Left ventricle myocardium inferior (tissue), 1 donor: ENCODE data around the gene BOK. TPM values are rescaled to one million over a fixed set of nuclear protein-coding genes. Genes with fewer than 3 reads are reported as not detected.
A peak's percentile ranks its signal among the peaks of the same experiment; 100 is the strongest.

ENCODE experiments used
- DNase-seq: peaks from one replicate; pipeline ENCODE4 v3.0.0-alpha.2; 2020
- H3K27ac ChIP-seq: fragments of 200-600 bp; replicated peaks from 2 replicates; pipeline ENCODE4 v1.8.0; 2021
- H3K27me3 ChIP-seq: fragments of 200-600 bp; 2 replicates; pipeline ENCODE4 v1.8.0; 2021; ENCODE audit warnings: low read depth
- H3K36me3 ChIP-seq: fragments of 200-600 bp; 2 replicates; pipeline ENCODE4 v1.8.0; 2021
- H3K4me1 ChIP-seq: fragments of 200-600 bp; 2 replicates; pipeline ENCODE4 v1.8.0; 2021
- H3K4me3 ChIP-seq: fragments of 200-600 bp; 2 replicates; pipeline ENCODE4 v1.8.0; 2021; ENCODE audit warnings: mild to moderate bottlenecking, moderate library complexity
- H3K9me3 ChIP-seq: fragments of 200-600 bp; replicated peaks from 2 replicates; pipeline ENCODE4 v1.8.0; 2021
- CTCF ChIP-seq: fragments of 200-600 bp; IDR thresholded peaks from 2 replicates; pipeline ENCODE4 v1.8.0; 2021; ENCODE audit warnings: antibody characterized with exemption, mild to moderate bottlenecking, borderline replicate concordance
- intact Hi-C: fragments of 100-400 bp; cut with micrococcal nuclease; formaldehyde crosslinking; loops from one replicate; pipeline ENCODE4 v1.11.0; 2022
- total RNA-seq: library from RNA; stranded (reverse); fragmentation: NEBNext Ultra II Directional; extraction: Animal tissue kit (Norgen Biotek cat#: 25700); gene quantifications from one replicate; pipeline ENCODE4 v1.2.1, GENCODE V29; 2021
- donor health status: DM: no; HTN: yes; CAD: no; lungs with severe emphysema.

Gene BOK
- total RNA-seq, 1 donor from 2014 or later: 2.4 TPM

- peaks cover 11% of the 10 kb centered on the region for H3K4me1 ChIP-seq
- H3K36me3 ChIP-seq: no peaks in the 10 kb centered on the region
- intact Hi-C loops: no loop called here
- H3K27me3 ChIP-seq: peaks cover 3% of the 10 kb centered on the region
- DNase-seq: no peak
- H3K9me3 ChIP-seq: no peaks in the 10 kb centered on the region
- no peak overlapping the region for H3K27ac ChIP-seq
- H3K4me3 ChIP-seq: no peak overlapping the region
- TF ChIP-seq CTCF: no peak
These were observed 22.5 kb upstream of the BOK start for GRCh38 chr2:241535871-241536655.

GRCh38 chr2:241538838-241539615 lies 19.5 kb upstream of the BOK start:
- H3K27me3 ChIP-seq: peaks cover 22% of the 10 kb centered on the region
- TF ChIP-seq CTCF: no peak
- H3K9me3 ChIP-seq: no peaks in the 10 kb centered on the region
- H3K4me3 ChIP-seq: no peak overlapping the region
- H3K36me3 ChIP-seq: no peaks in the 10 kb centered on the region
- H3K4me1 ChIP-seq: peaks cover 22% of the 10 kb centered on the region
- no peak overlapping the region for H3K27ac ChIP-seq
- DNase-seq: no peak
- intact Hi-C loops: no loop called here

GRCh38 chr2:241539616-241540374 lies 18.8 kb upstream of the BOK start:
- Histone ChIP-seq H3K4me3 (no peak overlapping the region), H3K27ac (peak overlapping the region; percentile 55)
- intact Hi-C loops: no loop called here

GRCh38 chr2:241540401-241540770 lies 18.2 kb upstream of the BOK start:
- Histone ChIP-seq H3K27ac (peak overlapping the region; percentile 55), H3K4me1 (peaks cover 27% of the 10 kb centered on the region), H3K9me3 (no peaks in the 10 kb centered on the region), H3K4me3 (peak overlapping the region; percentile 61), H3K36me3 (no peaks in the 10 kb centered on the region), H3K27me3 (peaks cover 25% of the 10 kb centered on the region)
- intact Hi-C loops: no loop called here
- DNase-seq: no peak
- TF ChIP-seq CTCF: no peak

More at GRCh38 chr2:241539616-241540374, 18.8 kb upstream of the BOK start:
- Histone ChIP-seq H3K9me3 (no peaks in the 10 kb centered on the region), H3K36me3 (no peaks in the 10 kb centered on the region), H3K27me3 (peaks cover 22% of the 10 kb centered on the region), H3K4me1 (peaks cover 22% of the 10 kb centered on the region)
- DNase-seq: no peak
- no peak for TF ChIP-seq CTCF

- Histone ChIP-seq H3K4me1 (peaks cover 29% of the 10 kb centered on the region), H3K4me3 (peak overlapping the region; percentile 61), H3K36me3 (no peaks in the 10 kb centered on the region), H3K27me3 (peaks cover 31% of the 10 kb centered on the region), H3K9me3 (no peaks in the 10 kb centered on the region), H3K27ac (peak overlapping the region; percentile 55)
- intact Hi-C loops: no loop called here
- TF ChIP-seq CTCF: no peak
- peak; percentile 46 for DNase-seq
These were observed 17.6 kb upstream of the BOK start for GRCh38 chr2:241540771-241541561.
